IMR-90 (cell line): ENCODE measurements around the gene ZP3.

Experiments
- CHD1 ChIP-seq: IDR thresholded peaks from 2 replicates; pipeline ENCODE4 v1.6.1; 2012; ENCODE audit warnings: low read depth, low read length, improper control_type of control experiment
- CTCF ChIP-seq: conservative IDR thresholded peaks from 2 replicates; pipeline ENCODE4 v1.5.1; 2012; ENCODE audit warnings: mild to moderate bottlenecking, low read depth, low read length, improper control_type of control experiment
- POLR2A ChIP-seq: IDR thresholded peaks from 2 replicates; pipeline ENCODE4 v1.6.1; 2012; ENCODE audit warnings: mild to moderate bottlenecking, low read depth, low read length
- RAD21 ChIP-seq: IDR thresholded peaks from 2 replicates; pipeline ENCODE4 v1.6.1; 2012; ENCODE audit warnings: low read length, improper control_type of control experiment
- RFX5 ChIP-seq: IDR thresholded peaks from 2 replicates; pipeline ENCODE4 v1.8.0; 2012; ENCODE audit warnings: low read depth, mild to moderate bottlenecking, low read length, moderate library complexity
- USF2 ChIP-seq: fragments of 150-350 bp; IDR thresholded peaks from 2 replicates; pipeline ENCODE4 v1.6.1; 2017; ENCODE audit warnings: mild to moderate bottlenecking, antibody characterized with exemption, low read length, low read depth

- TF ChIP-seq POLR2A = no peak
- TF ChIP-seq CHD1 = no peak
- TF ChIP-seq CTCF = no peak
- TF ChIP-seq USF2 = no peak
- no peak for TF ChIP-seq RFX5
- TF ChIP-seq RAD21 = no peak
Measured at GRCh38 chr7:76428149-76428823, 3.5 kb downstream of the ZP3 start.
